GM23338 (cell line): ENCODE data around the gene DGKD.

Experiments used
- EZH2 ChIP-seq: fragments of 200-600 bp; sonication (generic); IDR thresholded peaks from one replicate; pipeline ENCODE4 v1.8.0; 2017; ENCODE audit warnings: antibody characterized with exemption, mild to moderate bottlenecking, low read depth; ENCODE audit not compliant: unreplicated experiment
- EZH2phosphoT487 ChIP-seq: fragments of 200-600 bp; sonication (generic); IDR thresholded peaks from one replicate; pipeline ENCODE4 v1.8.1; 2018; ENCODE audit warnings: antibody characterized with exemption; ENCODE audit not compliant: unreplicated experiment
- POLR2AphosphoS5 ChIP-seq: IDR thresholded peaks from 2 replicates; pipeline ENCODE4 v1.6.1; 2016; ENCODE audit warnings: antibody characterized with exemption, low read depth
- TF ChIP-seq, protein P1 (sequence below), 2 experiments: fragments of 200-600 bp in 1 of 2; sonication (generic) in 1 of 2; conservative IDR thresholded peaks; 2 replicates each; pipeline versions ENCODE4 v1.5.1 to v1.6.1; 2016 to 2017; ENCODE audit warnings: antibody characterized with exemption in 2 of 2, low read depth in 2 of 2, mild to moderate bottlenecking in 2 of 2, moderate library complexity in 1 of 2
- TF ChIP-seq, protein P2 (sequence below): IDR thresholded peaks from one replicate; pipeline ENCODE4 v1.6.1; 2018; ENCODE audit warnings: antibody characterized with exemption; ENCODE audit not compliant: unreplicated experiment

DNA sequence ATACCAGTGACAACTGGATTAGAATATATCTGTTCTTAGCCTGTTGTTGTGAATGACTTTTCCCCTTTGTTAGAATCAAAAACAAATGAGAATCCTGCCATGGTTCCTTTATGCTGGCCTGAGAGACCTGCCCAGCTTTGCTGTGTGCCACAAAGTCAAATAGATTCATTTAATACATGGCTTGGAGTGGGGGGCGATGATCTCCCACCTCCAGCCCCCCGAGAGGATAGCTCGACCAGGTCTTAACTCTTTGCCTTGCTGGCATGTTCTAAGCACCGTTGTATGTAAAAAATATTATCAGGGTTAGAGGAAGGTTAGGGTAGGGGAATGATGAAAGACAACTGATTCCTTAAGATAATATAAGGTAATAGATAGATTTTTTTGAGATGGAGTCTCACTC, 22.2 kb upstream of the DGKD start:
- TF ChIP-seq POLR2AphosphoS5 (no peak), EZH2phosphoT487 (no peak), EZH2 (no peak)
- TF ChIP-seq, protein P1, sequence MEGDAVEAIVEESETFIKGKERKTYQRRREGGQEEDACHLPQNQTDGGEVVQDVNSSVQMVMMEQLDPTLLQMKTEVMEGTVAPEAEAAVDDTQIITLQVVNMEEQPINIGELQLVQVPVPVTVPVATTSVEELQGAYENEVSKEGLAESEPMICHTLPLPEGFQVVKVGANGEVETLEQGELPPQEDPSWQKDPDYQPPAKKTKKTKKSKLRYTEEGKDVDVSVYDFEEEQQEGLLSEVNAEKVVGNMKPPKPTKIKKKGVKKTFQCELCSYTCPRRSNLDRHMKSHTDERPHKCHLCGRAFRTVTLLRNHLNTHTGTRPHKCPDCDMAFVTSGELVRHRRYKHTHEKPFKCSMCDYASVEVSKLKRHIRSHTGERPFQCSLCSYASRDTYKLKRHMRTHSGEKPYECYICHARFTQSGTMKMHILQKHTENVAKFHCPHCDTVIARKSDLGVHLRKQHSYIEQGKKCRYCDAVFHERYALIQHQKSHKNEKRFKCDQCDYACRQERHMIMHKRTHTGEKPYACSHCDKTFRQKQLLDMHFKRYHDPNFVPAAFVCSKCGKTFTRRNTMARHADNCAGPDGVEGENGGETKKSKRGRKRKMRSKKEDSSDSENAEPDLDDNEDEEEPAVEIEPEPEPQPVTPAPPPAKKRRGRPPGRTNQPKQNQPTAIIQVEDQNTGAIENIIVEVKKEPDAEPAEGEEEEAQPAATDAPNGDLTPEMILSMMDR (conservative IDR thresholded peaks at IDR 0.05; ENCODE audit: low read depth in 2 of 2) = no peak
- TF ChIP-seq, protein P2, sequence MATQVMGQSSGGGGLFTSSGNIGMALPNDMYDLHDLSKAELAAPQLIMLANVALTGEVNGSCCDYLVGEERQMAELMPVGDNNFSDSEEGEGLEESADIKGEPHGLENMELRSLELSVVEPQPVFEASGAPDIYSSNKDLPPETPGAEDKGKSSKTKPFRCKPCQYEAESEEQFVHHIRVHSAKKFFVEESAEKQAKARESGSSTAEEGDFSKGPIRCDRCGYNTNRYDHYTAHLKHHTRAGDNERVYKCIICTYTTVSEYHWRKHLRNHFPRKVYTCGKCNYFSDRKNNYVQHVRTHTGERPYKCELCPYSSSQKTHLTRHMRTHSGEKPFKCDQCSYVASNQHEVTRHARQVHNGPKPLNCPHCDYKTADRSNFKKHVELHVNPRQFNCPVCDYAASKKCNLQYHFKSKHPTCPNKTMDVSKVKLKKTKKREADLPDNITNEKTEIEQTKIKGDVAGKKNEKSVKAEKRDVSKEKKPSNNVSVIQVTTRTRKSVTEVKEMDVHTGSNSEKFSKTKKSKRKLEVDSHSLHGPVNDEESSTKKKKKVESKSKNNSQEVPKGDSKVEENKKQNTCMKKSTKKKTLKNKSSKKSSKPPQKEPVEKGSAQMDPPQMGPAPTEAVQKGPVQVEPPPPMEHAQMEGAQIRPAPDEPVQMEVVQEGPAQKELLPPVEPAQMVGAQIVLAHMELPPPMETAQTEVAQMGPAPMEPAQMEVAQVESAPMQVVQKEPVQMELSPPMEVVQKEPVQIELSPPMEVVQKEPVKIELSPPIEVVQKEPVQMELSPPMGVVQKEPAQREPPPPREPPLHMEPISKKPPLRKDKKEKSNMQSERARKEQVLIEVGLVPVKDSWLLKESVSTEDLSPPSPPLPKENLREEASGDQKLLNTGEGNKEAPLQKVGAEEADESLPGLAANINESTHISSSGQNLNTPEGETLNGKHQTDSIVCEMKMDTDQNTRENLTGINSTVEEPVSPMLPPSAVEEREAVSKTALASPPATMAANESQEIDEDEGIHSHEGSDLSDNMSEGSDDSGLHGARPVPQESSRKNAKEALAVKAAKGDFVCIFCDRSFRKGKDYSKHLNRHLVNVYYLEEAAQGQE = no peak
